GM12872 (cell line): Measurements from ENCODE around the gene BABAM2.
A peak's percentile ranks its signal among the peaks of the same experiment; 100 is the strongest.

ENCODE experiments used
- CTCF ChIP-seq: IDR thresholded peaks from 3 replicates; pipeline ENCODE4 v1.5.1; 2011; ENCODE audit warnings: low read depth, mild to moderate bottlenecking, low read length, moderate library complexity; ENCODE audit not compliant: insufficient read depth

The BABAM2 gene

GRCh38 chr2:28172114-28172898, 281.8 kb downstream of the BABAM2 start:
- no peak for TF ChIP-seq CTCF

GRCh38 chr2:28173377-28173776, 282.8 kb downstream of the BABAM2 start:
- no peak for TF ChIP-seq CTCF

DNA sequence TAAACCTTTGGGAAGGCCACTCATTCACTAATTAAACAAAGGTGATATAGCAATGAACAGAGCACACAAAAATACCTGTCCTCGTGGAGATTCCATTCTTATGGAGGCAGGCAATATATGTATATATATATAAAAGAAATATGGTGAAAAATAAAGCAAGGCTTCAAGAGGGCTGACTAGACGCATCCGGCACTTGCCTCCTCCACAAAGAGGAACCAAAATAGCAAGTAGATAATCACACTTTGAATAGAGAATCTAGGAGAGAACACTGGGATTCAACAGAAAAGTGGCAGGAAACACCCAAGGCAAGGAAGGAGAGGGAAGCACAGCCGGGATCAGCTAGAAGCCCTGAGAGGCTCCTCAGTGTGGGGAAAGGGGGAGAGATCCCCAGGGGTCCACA, 283.7 kb downstream of the BABAM2 start:
- no peak for TF ChIP-seq CTCF

GRCh38 chr2:28175028-28175427, 284.5 kb downstream of the BABAM2 start:
- 0 out of 3 replicates have a peak, but pooled peaks have one; percentile 7 for TF ChIP-seq CTCF

DNA sequence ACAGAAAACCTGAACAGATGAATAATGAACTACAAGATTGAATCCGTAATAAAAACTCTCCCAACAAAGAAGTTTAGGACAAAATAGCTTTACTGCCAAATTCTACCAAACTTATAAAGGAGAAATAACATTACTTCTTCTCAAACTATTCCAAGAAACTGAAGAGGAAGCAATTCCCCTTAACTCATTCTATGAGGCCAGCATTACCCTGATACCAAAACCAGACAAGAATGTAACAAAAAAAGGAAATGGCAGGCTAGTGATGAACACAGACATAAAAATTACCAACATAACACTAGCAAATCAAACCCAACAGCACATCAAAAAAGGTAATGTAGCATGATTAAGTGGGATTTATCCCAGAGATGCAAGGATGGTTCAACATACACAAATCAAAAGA, 288.4 kb downstream of the BABAM2 start:
- TF ChIP-seq CTCF, result no peak

- TF ChIP-seq CTCF, result no peak
Observed at GRCh38 chr2:28181801-28182200, 291.3 kb downstream of the BABAM2 start.

- no peak for TF ChIP-seq CTCF
Observed at GRCh38 chr2:28182348-28182747, 291.8 kb downstream of the BABAM2 start.
